D721Med (cell line): ENCODE data around the gene TMEM121.
"Not testable (repeated sequence)": the region's sequence is repeated elsewhere in the genome, so short reads cannot be mapped to it uniquely, and the experiment has no call there.

Source experiments
- DNase-seq: peaks from one replicate; pipeline ENCODE4 v3.0.0; 2011; ENCODE audit warnings: low spot score; ENCODE audit not compliant: insufficient read length
- FAIRE-seq: peaks from 2 replicates; lab custom pipeline; 2011; peaks lifted over from hg19 to GRCh38; lab: Jason Lieb, UNC
- CTCF ChIP-seq: IDR thresholded peaks from 2 replicates; pipeline ENCODE4 v1.5.1; 2012; ENCODE audit warnings: mild to moderate bottlenecking, control low read depth; ENCODE audit not compliant: insufficient read depth; ENCODE audit errors: missing control alignments

Gene TMEM121

GRCh38 chr14:105547741-105548169 is 21.4 kb downstream of the TMEM121 start:
- FAIRE-seq (no peak), DNase-seq (no peak)
- no peak for TF ChIP-seq CTCF

- DNase-seq: no peak
- no peak for TF ChIP-seq CTCF
- FAIRE-seq: no peak
Observed at GRCh38 chr14:105549481-105549880, 23.1 kb downstream of the TMEM121 start.

GRCh38 chr14:105554022-105554421 is 27.6 kb downstream of the TMEM121 start:
- no peak for TF ChIP-seq CTCF
- FAIRE-seq: no peak
- no peak for DNase-seq

- no peak for FAIRE-seq
- TF ChIP-seq CTCF: no peak
- no peak for DNase-seq
Observed at GRCh38 chr14:105554523-105554922, 28.1 kb downstream of the TMEM121 start.

GRCh38 chr14:105557671-105558070 is 31.3 kb downstream of the TMEM121 start:
- not testable (repeated sequence) for FAIRE-seq, DNase-seq

GRCh38 chr14:105558449-105559154 is 32.2 kb downstream of the TMEM121 start:
- not testable (repeated sequence) for FAIRE-seq, DNase-seq

GRCh38 chr14:105559384-105560047 is 33.1 kb downstream of the TMEM121 start:
- FAIRE-seq, DNase-seq: not testable (repeated sequence)

- not testable (repeated sequence) for FAIRE-seq
Observed at GRCh38 chr14:105560048-105560669, 33.8 kb downstream of the TMEM121 start.

GRCh38 chr14:105561345-105561744 is 35.0 kb downstream of the TMEM121 start:
- not testable (repeated sequence) for DNase-seq, FAIRE-seq

More at GRCh38 chr14:105560048-105560669, 33.8 kb downstream of the TMEM121 start:
- not testable (repeated sequence) for DNase-seq
